Panc1 (cell line): ENCODE results near the gene OR4M1.
"Not testable (repeated sequence)": the region's sequence is repeated elsewhere in the genome, so short reads cannot be mapped to it uniquely, and the experiment has no call there.

Source experiments
- CTCF ChIP-seq: fragments of 450-650 bp; IDR thresholded peaks from 2 replicates; pipeline ENCODE4 v1.5.1; 2017; ENCODE audit warnings: mild to moderate bottlenecking
- POLR2AphosphoS5 ChIP-seq: IDR thresholded peaks from 2 replicates; pipeline ENCODE4 v1.6.1; 2012; ENCODE audit warnings: mild to moderate bottlenecking, low read depth, low read length, moderate library complexity
- REST ChIP-seq, 2 experiments: IDR thresholded peaks; 2 replicates each; pipeline ENCODE4 v1.6.1; 2011 to 2012; ENCODE audit warnings: low read depth in 2 of 2, control low read depth in 1 of 2, low read length in 1 of 2, mild to moderate bottlenecking in 1 of 2, moderate library complexity in 1 of 2; ENCODE audit not compliant: insufficient read depth in 1 of 2
- SIN3A ChIP-seq: IDR thresholded peaks from 2 replicates; pipeline ENCODE4 v1.6.1; 2012; ENCODE audit warnings: low read depth, mild to moderate bottlenecking, low read length, moderate library complexity, borderline replicate concordance; ENCODE audit not compliant: insufficient read depth
- TCF7L2 ChIP-seq: IDR thresholded peaks from 2 replicates; pipeline ENCODE4 v1.6.1; 2011; ENCODE audit warnings: mild to moderate bottlenecking, low read depth, low read length, inconsistent platforms

- TF ChIP-seq CTCF; POLR2AphosphoS5; REST (IDR thresholded peaks at IDR 0.05; ENCODE audit: insufficient read depth in 1 of 2, low read depth in 2 of 2, low read length in 1 of 2); SIN3A; TCF7L2: not testable (repeated sequence)
These were observed 21.0 kb upstream of the OR4M1 start for GRCh38 chr14:19752316-19752715.
